ENCODE measurements around the gene SLC39A2.
A peak's percentile ranks its signal among the peaks of the same experiment; 100 is the strongest.
"Not testable (repeated sequence)": the region's sequence is repeated elsewhere in the genome, so short reads cannot be mapped to it uniquely, and the experiment has no call there.

The SLC39A2 gene

DNA sequence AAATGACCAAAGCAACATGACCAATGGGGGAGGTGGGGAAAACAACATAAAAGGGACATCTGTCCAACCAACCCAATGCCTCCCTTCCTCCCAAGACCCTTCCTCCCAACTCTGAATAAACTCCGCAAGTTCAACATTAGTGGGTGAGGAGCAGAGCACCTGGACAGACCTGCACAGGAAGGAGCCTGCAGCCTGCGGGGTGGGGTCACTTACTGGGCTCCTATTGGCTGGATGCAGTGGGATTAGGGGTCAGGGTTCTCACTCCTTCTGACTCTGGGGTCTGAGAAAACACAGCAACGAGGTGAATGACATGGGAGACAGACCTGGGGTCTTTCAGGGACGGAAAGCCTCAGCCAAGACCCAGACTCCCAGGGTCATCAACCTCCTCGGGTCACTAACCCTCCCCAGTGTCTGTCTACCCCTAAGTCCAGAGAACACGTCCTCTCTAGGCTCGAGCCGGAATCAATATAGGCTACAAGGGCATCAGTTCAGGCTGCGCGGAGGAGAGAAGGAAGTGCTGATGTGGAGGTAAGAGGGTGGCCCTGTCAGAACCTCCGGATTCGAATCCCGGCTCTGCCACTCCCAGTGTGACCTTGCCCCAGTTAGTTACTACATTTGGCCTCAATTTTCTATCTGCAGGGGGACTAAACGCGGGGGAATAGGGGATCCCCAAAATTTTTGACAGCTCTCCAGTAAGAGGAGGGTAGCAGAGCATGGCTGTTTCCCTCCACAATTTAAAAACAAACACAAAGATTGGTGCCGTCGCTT, 24.9 kb downstream of the SLC39A2 start:
- no peak overlapping the region for H3K27ac ChIP-seq
- DNase-seq (ENCODE audit: low read depth, low spot score) = no peak

DNA sequence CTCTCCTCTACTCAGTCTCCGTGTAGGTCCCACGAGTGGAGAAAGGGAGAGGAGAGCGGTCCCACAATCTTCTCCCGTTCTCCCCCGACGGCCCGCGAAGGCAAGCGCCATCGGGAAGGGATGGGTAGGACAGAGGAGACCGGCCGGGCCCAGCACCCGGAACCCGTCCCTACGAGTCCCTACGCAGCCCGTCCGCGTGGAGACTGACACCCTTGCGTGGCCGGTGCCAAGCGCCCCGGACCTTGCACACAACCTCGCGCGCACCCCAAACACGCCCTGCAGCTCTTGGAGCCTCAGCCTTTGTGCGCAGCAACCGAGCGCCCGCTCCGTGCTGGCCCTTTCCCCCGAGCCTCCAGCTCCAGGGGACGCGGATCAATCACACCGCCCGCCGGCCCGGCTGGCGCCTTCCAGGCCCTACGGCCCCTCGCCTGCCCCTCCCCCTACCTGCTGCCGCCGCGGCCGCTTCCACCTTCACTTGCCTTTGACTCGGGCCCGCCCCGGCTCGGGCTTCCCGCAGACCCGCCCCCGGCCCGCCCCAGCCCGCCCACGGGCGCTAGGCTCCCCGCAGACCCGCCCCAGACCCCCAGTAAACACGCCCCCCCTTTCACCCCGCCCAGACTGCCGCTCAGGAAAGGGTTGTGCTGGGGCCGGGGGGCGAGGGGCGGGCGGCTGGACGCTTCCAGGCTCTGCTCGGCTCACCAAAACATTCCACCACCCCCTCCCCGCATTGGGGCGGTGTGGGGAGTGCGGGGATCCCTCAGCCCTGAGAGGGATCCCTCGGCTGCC, 25.7 kb downstream of the SLC39A2 start, which contains the start of gene NDRG2:
TSS of gene NDRG2 (minus strand) at position 477 of the 786 bp plus-strand sequence. CDS start 1,746 bp downstream, outside the sequence.
- no peak within 1 kb of the TSS for H3K27ac ChIP-seq
- DNase-seq (ENCODE audit: low read depth, low spot score) = no peak

DNA sequence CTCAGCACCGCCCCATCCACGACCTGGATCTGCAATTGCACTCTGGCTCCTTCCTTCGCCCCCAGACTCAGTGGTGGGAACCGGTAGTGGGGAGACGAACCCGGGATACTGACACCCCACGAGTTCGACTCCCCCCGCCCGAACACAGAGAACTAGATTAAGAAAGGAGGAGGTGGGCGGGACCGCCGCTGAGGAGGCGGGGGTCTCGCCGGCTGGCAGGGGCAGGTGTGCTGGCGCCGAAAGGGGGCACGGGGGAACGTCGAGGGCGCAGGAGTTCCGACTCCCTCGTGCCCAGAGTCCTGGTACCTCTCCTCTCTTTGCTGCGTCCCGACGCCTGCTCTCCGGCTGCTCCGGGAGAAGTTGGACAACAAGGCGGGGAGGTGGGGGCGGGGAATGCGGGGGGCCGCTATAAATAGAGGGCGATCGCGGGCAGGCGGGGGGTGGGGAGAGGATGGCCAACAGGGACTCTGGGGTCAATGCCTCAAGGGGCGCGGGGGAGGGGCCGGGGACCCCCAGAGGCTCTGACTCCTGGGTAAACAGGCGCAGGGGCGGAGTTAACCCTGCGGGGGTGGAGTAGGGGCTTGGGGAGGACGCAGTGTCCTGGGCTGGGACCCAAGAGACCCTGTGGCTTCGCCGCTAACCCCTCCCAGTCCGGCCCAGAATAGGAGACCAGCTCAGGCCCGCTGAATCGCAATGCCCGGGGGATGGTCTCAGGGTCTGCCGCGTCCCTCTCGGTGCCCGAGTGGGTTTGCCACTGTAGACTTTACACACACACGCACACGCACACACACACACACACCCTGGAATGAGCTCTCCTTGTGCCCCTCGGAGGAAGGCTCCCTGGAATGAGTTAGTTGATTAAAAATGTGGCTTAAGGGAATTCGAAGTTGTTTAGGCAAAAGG, 26.5 kb downstream of the SLC39A2 start:
- H3K27ac ChIP-seq = no peak overlapping the region
- DNase-seq (ENCODE audit: low read depth, low spot score) = no peak

DNA sequence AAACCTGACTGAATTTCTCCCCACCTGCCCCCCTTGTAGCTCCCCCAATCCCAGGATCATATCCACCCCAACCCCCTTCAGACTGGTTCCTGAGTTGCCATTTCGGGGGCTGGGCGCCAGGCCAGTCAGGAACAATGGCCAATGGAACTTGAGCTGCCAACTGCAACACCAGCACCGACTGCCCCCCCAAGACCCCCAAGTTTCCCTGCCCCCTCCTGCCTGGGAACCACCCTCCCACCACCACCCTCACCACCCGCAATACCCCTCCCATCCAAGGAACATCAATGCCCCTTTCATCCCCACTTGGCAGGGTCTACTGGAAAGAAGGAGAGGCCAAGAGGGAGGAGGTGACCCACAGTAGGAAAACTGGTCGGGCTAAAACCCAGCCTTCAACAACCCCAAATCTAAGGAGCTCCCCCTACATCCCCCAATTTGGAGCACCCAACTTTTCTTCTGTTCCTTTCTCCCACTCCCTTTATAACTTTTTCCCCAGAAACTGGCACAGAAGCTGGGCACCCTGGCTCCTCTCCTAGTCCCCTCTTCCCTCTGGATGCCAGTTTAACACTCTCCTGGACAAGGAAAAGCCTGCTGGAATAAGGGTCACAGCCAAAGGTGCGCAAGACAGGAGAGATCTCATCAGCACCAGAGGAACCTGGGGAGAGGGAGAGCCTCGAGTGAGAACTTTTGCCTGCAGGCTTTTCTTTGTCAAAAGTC, 27.3 kb downstream of the SLC39A2 start:
- no peak overlapping the region for H3K27ac ChIP-seq
- DNase-seq (ENCODE audit: low read depth, low spot score) = no peak

DNA sequence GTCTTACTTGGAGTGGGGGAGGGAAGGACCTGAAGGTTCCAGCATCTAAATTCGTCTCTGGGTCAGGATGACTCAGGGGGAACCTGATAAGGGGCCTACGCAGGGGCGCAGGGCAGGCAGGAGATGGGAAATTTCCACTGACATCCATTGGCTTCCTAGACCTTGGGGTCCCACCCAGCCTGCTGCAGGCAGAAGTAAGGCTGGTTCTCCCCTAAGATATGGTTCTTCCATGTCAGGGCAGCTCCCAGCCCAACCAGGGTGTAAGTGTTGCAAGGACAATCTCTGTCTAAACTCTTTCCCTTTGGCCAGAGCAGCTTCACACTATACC, 27.9 kb downstream of the SLC39A2 start:
- no peak for DNase-seq (ENCODE audit: low read depth, low spot score)

DNA sequence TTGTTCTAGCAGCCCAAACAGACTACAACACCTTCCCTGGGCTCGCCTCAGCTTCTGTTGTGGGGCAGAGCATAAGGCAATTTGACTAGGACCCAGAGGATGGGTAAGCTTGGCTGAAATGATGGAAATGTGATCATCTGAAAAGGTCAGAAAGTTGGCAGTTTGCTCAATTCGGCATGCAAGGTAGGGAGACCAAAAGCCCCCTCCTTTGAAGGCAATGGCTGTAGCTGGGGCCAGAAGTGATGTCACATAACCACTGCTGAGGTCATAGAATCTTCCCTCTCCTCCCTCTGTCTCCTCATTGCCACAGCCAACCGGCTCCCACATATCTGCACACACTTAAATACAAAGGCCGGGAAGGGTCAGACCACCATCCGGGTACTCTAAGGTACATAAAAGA, 30.8 kb downstream of the SLC39A2 start, which contains the start of gene TPPP2:
TSS of gene TPPP2 (plus strand) at position 301 of the 400 bp plus-strand sequence. CDS start 365 bp downstream, outside the sequence.
- no peak for DNase-seq (ENCODE audit: low read depth, low spot score)
- H3K27ac ChIP-seq = no peak within 1 kb of the TSS

More for the DNA sequence above, 27.9 kb downstream of the SLC39A2 start:
- H3K27ac ChIP-seq = no peak overlapping the region

DNA sequence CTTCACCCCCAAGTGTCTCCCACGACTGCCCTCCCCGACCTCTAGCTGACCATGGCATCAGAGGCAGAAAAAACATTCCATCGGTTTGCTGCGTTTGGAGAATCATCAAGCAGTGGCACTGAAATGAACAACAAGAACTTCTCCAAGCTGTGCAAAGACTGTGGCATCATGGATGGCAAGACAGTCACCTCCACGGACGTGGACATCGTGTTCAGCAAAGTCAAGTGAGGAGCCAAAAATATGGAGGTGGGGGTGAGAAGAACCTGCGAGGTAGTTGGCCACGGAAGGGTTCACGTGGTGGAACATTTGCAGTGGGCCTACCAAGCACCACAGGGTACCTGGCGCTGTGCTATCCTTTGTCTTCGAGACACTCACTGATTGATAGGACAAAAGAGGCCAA, 31.4 kb downstream of the SLC39A2 start:
- DNase-seq (ENCODE audit: low read depth, low spot score) = no peak
- H3K27ac ChIP-seq = no peak overlapping the region

DNA sequence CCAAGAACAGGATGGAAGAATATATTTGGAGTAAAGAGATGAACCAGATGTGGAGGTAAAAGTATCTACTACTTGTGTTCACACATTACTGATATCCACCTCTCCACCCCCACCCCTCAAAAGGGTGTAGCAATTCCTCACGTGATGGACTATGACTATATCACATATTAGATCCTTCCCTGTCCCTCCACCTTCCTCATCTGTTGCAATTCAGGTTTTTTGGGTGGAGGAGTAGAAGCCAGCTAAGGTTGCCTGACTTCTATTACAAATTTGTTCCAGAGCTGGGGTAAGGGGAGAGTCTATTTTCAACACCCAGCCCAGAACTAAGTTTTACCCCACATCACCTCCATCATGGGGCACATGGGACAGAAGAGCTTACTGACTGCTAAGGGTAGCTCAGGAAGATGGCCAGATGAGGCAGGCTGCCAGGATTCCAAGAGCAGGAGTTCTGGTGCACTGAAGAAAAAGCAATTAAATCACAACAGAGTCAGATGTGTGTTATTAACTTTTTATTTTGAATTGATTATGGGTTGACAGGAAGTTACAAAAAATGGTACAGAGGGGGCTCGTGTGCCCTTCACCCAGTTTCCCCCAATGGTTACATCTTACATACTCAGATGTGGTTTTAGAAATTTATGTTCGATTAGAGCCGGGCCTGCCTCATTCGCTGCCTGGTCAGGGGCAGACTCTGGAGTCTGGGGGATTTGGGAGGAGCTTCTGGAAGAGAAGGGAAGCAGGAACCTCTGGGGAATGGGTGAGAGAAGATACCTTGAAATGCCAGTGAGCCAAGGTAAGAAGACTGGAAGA, 33.4 kb downstream of the SLC39A2 start:
- DNase-seq (ENCODE audit: low read depth, low spot score) = no peak
- H3K27ac ChIP-seq = no peak overlapping the region

DNA sequence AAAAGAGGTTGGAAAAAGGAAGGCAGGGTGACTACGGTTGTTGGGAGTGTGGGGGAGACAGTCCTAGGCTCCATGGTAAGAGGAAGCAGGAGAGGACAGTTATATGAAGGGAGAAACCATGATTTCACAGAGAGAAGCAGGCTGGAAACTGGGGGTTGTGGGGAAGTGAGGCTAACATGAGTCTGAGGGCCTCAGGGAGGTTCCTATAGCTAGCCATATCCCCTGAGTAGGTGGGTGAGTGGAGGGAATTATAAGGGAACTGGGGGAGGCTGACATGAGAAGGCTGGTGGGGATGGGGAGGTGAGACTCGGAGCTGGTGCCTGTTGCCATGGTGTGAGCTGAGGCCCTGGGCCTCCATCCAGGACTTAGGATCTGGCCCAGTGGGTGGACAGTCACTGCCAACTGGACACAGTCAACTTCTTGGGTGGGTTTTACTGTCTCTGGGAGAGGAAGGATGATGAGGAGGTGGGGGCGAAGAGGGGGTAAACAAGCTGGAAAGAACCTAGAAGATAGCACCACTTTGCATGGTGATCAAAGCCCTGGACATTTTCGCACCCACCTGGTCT, 34.1 kb downstream of the SLC39A2 start:
- H3K27ac ChIP-seq = no peak overlapping the region
- DNase-seq (ENCODE audit: low read depth, low spot score) = no peak

DNA sequence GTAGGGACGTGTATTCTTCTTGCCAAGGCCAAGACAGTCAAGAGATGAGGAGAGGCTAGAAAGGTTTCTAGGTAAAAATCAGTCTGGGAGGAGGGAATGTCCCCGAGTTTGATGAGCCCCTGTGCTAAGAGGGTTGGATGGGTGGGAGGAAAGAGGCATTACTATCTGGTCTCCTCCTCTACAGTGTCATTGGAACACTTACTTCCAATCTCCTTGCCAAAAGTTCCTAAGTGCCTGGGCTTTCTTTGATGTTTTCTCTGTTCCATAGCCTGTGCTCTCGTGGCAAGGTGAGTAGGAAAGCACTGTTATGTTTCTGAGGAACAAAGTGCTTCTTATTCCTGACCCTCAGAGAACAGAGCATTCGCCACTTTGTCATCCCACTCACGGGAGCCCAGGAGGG, 35.6 kb downstream of the SLC39A2 start, which contains the start of gene RNASE13:
TSS of gene RNASE13 (minus strand) at position 101 of the 400 bp plus-strand sequence. CDS start 519 bp downstream, outside the sequence.
- DNase-seq (ENCODE audit: low read depth, low spot score) = no peak
- no peak within 1 kb of the TSS for H3K27ac ChIP-seq

DNA sequence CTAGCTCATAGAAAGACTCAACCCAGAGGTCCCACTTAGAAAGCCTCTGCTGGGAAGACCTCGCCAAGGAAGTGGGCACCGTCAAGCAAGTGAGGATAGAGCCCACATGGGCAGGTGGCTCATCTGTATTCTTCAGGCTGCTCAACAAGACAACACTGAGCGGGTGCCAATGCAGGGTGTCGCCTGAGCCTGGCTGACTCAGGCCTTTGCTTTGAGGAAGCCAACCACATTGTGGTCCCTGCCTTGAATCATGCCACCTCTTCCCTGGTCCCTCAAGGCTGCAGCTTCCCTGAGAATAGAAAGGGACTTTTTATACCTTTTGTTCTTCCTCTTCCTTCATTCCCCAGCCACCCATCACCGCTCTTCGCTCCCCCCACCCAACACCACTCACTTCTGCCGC, 37.7 kb downstream of the SLC39A2 start:
- DNase-seq (ENCODE audit: low read depth, low spot score) = no peak
- H3K27ac ChIP-seq = peak overlapping the region; percentile 21

DNA sequence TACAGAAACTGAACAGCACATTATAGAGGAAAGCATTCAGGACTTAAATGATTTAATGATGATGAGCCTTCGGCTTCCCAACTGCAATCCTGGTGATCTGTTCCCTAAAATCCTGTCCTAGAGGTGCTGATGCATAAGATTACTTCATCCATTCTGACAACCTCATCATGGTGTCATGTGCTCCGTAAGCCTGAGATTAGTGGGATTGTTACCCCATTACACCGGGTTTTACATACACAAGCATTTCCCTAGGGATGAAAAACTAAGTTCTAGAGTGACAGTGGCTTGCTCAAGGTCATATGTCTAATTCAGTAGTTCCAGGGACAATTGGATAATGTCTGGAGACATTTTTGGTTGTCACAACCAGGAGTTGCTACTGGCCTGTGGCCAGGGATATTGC, 38.1 kb downstream of the SLC39A2 start:
- peak overlapping the region; percentile 21 for H3K27ac ChIP-seq
- DNase-seq (ENCODE audit: low read depth, low spot score) = no peak

DNA sequence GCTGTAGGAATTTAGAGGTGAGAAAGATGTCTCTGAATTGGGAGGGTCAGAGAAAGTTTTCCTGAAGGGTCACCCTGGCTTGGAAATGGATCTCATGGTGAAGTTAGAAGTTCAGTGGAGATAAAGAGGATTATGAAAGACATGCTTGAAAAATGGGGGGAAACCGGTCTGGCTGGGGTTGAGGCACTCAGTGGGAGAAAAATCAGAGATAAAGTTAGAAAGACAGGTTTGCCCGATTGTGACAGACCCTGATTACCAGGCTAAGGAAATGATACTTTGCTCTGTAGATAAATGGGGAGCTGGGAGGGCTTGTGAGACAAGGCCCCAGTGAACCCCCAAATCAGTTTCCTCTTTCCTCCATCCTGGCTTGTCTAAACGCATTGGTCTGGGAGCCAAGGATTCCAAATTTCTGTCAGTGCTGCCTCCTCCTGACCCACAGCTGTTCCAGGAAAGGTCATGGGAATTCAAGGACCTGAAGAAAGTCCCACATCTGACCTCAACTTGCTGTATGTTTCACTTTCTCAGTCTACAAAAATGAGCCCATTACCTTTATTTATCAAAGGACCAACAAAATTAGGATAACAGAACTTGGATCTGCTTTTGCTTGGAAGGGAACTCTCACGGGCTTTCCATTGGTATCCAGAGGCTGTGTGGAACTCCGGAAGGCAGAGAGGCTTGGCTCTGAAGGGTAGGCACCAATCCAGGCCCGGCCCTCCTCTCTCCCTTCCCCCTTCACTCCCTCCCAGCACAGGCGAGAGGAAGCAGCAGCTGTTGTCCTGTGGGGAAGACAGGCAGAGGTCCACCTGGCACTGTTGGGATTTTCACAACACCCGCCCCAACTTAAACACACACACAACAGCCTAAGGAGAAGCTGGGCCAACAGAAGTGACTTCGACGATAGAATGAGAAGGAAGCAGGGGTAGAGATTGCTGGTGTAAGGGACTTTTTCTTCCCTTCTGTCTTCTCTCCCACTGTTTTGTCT, 39.6 kb downstream of the SLC39A2 start:
- peak overlapping the region; percentile 94 for H3K27ac ChIP-seq

DNA sequence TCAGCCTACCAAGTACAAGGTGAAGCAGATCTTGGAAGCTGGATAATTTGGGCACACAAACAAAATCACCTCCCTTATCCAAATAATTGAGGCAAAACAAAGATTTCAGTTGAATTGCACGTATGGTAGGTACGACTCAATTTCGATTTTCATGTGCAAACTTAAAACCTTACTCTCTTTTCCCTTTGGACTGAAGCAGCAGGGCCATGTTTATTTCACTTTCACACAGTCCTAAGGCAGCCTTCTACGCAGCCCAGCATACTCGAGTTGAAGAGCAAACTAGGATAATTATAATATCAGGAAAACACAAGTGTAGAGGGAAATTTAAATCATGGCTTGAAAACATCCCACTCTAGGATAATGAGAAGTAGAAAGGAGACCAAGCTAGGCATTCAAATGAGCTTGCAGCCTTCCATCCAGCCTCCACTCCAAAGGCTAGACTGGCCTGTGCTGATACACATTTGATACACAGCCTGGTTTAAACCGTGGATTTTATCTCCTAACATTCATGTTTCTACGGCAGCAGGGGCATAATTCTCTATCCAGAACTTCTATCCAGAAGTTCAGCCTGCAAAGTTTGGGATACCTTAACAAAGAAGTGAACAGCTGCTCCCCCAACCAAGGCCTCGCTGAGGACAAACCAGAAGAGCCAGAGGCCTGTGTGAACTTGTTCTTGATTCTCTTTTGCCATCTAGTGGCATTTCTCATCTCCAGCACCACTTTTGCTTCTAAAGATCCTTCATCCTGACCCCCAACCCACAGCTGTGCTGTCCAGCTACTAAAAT, 40.7 kb downstream of the SLC39A2 start:
- peak overlapping the region; percentile 94 for H3K27ac ChIP-seq
- no peak for DNase-seq (ENCODE audit: low read depth, low spot score)

More for the DNA sequence above, 39.6 kb downstream of the SLC39A2 start:
- no peak for DNase-seq (ENCODE audit: low read depth, low spot score)

DNA sequence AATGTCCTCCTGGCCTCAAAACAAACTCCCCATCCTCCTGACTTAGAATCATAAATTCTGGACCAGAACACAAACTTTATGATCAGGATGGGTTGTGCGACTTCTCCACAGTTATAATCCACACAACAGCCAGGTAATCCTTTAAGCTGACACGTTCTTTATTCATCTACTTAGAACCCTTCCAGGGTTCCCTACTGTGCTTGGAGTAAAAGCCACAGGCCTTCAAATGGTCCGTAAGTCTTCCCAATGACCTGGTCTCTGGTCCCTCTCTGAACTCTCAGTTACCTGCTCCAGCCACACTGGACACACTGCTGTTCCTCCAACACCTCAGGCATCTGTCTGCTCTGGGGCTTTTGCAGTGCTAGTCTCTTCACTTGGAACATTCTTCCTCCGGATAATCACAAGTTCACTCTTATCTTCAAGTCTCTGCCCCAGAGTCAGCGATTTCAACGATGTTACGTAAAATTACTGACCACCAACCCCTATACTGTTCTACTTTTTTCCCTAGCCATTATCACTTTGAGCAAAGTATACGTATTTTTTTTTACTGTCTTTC, 41.4 kb downstream of the SLC39A2 start:
- DNase-seq (ENCODE audit: low read depth, low spot score) = no peak
- peak overlapping the region; percentile 94 for H3K27ac ChIP-seq

DNA sequence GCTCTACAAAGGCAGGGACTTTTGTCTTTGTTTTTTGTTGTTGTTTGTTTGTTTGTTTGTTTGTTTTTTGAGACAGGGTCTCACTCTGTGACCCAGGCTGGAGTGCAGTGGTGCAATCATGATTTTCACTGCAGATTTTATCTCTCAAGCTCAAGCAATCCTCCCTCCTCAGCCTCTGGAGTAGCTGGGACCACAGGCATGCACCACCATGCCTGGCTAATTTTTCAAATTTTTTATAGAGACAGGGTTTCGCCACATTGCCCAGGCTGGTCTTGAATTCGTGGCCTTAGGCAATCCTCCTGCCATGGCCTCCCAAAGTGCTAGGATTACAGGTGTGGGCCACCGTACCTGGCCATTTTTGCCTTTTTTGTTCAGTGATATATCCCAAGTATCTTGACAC, 41.8 kb downstream of the SLC39A2 start:
- H3K27ac ChIP-seq = peak overlapping the region; percentile 94
- DNase-seq (ENCODE audit: low read depth, low spot score) = not testable (repeated sequence)

All from epithelial cell of prostate (primary cell).